Right atrium auricular region (tissue), 2 donors: ENCODE results near the gene UBTF. TPM values are rescaled to one million over a fixed set of nuclear protein-coding genes. Genes with fewer than 3 reads are reported as not detected.

ENCODE experiments used
- DNase-seq: peaks from one replicate; pipeline ENCODE4 v3.0.0-alpha.2; 2019; ENCODE audit warnings: low spot score
- H3K27ac ChIP-seq, 2 donors: fragments of 200-600 bp; sonication (generic); 1 replicate in 1 of 2; 2 replicates in 1 of 2; pipeline ENCODE4 v1.5.1; 2016 to 2019
- H3K27me3 ChIP-seq, 2 donors: fragments of 200-600 bp; sonication (generic); one replicate each; pipeline versions ENCODE4 v1.5.1 to v1.6.0; 2017 to 2019
- H3K36me3 ChIP-seq: fragments of 200-600 bp; sonication (generic); one replicate; pipeline ENCODE4 v1.5.1; 2016
- H3K4me1 ChIP-seq, 2 donors: fragments of 200-600 bp; sonication (generic); one replicate each; pipeline versions ENCODE4 v1.5.1 to v1.6.0; 2017 to 2019
- H3K4me3 ChIP-seq, 2 donors: fragments of 200-600 bp; sonication (generic); 1 replicate in 1 of 2; 2 replicates in 1 of 2; pipeline ENCODE4 v1.5.1; 2017 to 2019; ENCODE audit warnings: mild to moderate bottlenecking in 1 of 2, moderate library complexity in 1 of 2
- H3K9me3 ChIP-seq, 2 donors: fragments of 200-600 bp; sonication (generic); one replicate each; pipeline ENCODE4 v1.5.1; 2019
- total RNA-seq, 2 donors: library from RNA; depleted of rRNA; stranded (reverse); fragments of >200 nt; gene quantifications; one replicate each; pipeline ENCODE4 v1.1.0, GENCODE V29; 2016
- TF ChIP-seq, protein P1 (sequence below), 2 donors: fragments of 200-600 bp; sonication (generic); IDR thresholded peaks; one replicate each; pipeline ENCODE4 v1.5.1; 2019; ENCODE audit warnings: antibody characterized with exemption in 2 of 2

Gene UBTF
- total RNA-seq, 2 donors from 2014 or later, result 39.3 to 42.3 TPM

DNA sequence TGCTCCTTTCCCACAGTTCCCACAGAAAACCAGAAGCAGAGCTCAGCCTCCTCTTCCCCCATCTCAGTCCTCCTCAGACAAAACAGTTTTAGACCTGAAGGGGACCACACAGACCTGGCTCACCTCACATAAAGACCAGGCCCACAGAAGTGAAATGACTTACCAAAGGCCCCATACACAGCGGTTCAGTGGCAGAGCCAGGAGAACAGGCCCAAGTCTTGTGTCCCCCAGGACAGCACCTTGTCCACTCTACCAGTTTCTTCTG, 5.3 kb downstream of the UBTF start:
- Histone ChIP-seq H3K4me3 (no peak overlapping the region), H3K36me3 (peaks cover 51% of the 10 kb centered on the region), H3K4me1 (peaks cover 3 to 38% of the 10 kb centered on the region in 2 donors), H3K27ac (no peak overlapping the region), H3K27me3 (no peaks in the 10 kb centered on the region), H3K9me3 (no peaks in the 10 kb centered on the region)
- no peak for DNase-seq
- TF ChIP-seq, protein P1, sequence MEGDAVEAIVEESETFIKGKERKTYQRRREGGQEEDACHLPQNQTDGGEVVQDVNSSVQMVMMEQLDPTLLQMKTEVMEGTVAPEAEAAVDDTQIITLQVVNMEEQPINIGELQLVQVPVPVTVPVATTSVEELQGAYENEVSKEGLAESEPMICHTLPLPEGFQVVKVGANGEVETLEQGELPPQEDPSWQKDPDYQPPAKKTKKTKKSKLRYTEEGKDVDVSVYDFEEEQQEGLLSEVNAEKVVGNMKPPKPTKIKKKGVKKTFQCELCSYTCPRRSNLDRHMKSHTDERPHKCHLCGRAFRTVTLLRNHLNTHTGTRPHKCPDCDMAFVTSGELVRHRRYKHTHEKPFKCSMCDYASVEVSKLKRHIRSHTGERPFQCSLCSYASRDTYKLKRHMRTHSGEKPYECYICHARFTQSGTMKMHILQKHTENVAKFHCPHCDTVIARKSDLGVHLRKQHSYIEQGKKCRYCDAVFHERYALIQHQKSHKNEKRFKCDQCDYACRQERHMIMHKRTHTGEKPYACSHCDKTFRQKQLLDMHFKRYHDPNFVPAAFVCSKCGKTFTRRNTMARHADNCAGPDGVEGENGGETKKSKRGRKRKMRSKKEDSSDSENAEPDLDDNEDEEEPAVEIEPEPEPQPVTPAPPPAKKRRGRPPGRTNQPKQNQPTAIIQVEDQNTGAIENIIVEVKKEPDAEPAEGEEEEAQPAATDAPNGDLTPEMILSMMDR (IDR thresholded peaks at IDR 0.05), result no peak

DNA sequence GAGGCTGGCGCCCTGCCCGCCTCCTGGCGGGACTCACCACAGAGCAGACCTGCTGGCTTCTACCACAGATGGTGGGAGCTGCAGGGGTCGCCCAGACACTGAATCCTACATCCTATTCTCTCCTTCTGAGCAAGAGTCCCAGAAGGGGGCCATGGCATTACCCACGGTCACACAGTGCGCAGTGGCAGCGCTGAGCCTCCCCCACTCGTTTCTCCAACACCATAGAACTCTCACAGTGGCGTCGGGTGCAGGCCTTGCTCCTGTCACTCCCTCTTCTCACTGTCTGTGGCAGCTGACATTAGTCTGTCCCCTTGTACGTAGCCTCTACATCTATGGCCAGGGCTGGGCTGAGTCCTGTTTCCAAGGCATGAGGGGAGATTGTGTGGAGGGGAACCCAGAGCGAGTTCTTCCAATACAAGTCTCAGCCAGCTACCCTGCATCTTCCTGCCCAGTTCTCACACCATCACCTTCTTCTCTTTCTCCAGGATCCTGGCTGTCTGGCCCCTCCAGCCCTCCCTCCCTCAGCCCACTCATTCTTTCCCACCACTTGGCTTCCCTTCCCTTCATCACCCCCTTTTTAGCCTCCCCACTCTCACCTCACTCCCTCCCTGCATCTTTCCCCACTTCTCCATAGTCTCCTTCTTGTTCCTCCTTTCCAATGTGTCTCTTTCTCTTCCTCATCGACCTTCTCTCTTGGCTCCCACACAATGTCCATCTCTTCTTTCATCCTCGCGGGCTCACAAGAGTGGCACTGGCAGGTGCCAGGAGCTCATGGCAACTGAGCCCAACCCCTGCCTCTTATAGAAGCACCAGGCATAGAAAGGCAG, 5.9 kb downstream of the UBTF start:
- no peaks in the 10 kb centered on the region for H3K27me3 ChIP-seq
- DNase-seq, result no peak
- peaks cover 56% of the 10 kb centered on the region for H3K36me3 ChIP-seq
- H3K9me3 ChIP-seq, result no peaks in the 10 kb centered on the region
- no peak overlapping the region for H3K4me3 ChIP-seq
- TF ChIP-seq, protein P1 (IDR thresholded peaks at IDR 0.05), result no peak
- no peak overlapping the region for H3K27ac ChIP-seq
- peaks cover 3 to 38% of the 10 kb centered on the region in 2 donors for H3K4me1 ChIP-seq

DNA sequence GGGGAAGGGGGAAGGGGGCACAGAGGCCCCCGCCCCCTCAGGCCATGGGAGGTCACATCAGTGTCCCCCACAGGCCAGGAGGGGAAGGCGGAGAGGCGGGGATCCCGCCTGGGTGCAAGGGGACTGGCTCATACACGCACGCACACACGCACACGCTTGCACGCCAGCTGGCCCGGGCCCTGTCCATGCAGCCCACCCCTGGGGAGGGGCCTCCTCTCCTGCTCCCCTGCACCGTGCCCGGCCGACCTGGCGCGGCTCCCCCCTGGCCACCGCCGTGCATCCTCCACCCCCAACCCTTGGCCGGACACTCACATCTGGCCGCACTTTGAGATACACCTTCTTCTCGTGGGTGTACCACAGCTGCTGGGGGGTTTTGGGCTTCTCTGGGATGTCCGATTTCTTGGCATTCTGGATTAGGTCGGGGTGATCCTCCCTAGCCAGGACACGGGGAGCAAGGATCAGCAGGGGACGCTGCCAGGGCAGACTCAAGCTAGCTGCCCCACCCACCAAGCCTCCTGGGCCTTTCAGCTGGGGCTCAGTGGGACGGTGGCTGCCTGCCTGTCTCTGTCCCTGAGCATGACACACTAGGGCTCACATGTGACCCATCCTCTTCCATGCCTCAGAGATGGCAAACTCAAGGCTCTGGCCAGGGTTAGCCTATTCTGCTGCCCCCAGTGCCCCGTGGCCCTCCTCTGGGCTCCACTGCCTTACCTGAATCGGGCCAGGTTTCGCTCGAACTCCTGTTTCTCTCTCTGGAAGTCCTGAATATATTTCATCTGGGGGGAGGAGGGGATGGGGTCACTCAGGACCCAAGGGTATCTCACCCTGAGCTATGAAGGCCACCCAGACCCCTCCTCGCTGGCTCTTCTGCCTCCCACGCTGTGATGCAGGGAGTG, 6.7 kb downstream of the UBTF start:
- TF ChIP-seq, protein P1 (IDR thresholded peaks at IDR 0.05), result no peak
- no peak for DNase-seq
- H3K4me1 ChIP-seq, result peaks cover 0 to 33% of the 10 kb centered on the region in 2 donors
- no peaks in the 10 kb centered on the region for H3K9me3 ChIP-seq
- H3K27ac ChIP-seq, result no peak overlapping the region
- peaks cover 65% of the 10 kb centered on the region for H3K36me3 ChIP-seq
- H3K27me3 ChIP-seq, result no peaks in the 10 kb centered on the region
- no peak overlapping the region for H3K4me3 ChIP-seq

DNA sequence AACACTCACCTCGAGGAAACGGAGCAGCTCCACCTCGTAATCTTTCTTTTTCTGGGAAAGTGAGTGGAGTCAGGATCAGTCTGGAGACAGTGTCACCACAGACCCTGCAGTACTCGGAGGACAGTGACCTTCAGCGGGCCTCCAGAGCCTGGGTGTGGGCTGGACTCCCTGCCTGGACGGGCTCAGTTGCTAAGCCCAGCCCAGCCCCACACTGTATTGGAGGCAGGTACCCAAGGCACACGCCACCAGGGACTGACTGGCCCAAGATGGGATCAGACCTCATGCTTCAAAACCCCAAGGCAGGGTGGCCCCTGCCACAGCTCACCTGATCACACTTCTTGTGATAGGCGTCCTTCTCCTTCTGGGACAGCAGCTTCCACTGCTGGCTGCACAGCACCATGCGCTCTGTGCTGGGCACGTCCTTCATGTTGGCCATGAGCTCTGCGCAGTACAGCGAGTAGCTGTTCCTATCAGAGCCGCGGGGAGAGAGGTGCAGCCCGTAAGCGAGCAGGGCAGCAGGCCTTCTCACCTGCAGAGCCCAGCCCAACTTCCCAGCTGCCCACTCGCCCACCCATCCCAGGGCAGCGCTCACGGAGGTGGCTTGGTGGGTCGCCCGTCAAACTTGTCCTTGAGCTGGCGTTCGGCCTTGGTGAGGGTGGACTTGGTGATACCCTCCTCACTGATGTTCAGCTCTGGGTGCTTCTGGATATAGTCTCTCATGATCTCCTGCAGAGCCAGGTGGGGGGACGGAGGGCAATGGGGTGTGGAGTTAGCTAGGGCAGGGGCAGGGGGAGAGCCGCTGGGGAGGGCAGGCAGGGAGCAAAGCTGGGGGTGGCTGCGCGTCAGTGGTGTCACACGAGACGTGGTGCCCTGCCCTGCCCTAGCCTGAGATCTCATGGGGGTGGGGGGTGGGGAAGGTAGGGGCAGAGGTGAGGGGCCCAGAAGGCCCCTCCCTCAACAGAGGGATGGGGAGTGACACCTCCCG, 7.9 kb downstream of the UBTF start:
- Histone ChIP-seq H3K4me1 (peaks cover 0 to 21% of the 10 kb centered on the region in 2 donors), H3K27ac (no peak overlapping the region), H3K27me3 (no peaks in the 10 kb centered on the region), H3K36me3 (peaks cover 71% of the 10 kb centered on the region), H3K9me3 (no peaks in the 10 kb centered on the region), H3K4me3 (no peak overlapping the region)
- TF ChIP-seq, protein P1 (IDR thresholded peaks at IDR 0.05), result no peak
- no peak for DNase-seq
